Astrocyte (in vitro differentiated cells and primary cell): ENCODE measurements around the gene AK9. TPM values are rescaled to one million over a fixed set of nuclear protein-coding genes. Genes with fewer than 3 reads are reported as not detected.

Source experiments
- DNase-seq: peaks from one replicate; pipeline ENCODE4 v3.0.0-alpha.2; 2010; ENCODE audit warnings: low read depth
- FAIRE-seq: peaks from 2 replicates; lab custom pipeline; 2011; peaks lifted over from hg19 to GRCh38; lab: Jason Lieb, UNC
- H2AFZ ChIP-seq: 2 replicates; pipeline ENCODE4 v1.6.0; 2012; ENCODE audit warnings: low read depth, low read length, inconsistent platforms
- H3K27ac ChIP-seq: 2 replicates; pipeline ENCODE4 v1.5.1; 2011; ENCODE audit warnings: low read depth, low read length, inconsistent platforms
- H3K27me3 ChIP-seq: 2 replicates; pipeline ENCODE4 v1.6.0; 2011; ENCODE audit warnings: low read length, inconsistent platforms; ENCODE audit not compliant: insufficient read depth
- H3K36me3 ChIP-seq: 2 replicates; pipeline ENCODE4 v1.5.1; 2011; ENCODE audit warnings: low read length, inconsistent platforms; ENCODE audit not compliant: insufficient read depth
- H3K4me1 ChIP-seq: 2 replicates; pipeline ENCODE4 v1.5.1; 2011; ENCODE audit warnings: low read length, inconsistent platforms; ENCODE audit not compliant: insufficient read depth
- H3K4me2 ChIP-seq: 2 replicates; pipeline ENCODE4 v1.6.0; 2012; ENCODE audit warnings: low read length, inconsistent platforms
- H3K4me3 ChIP-seq: 2 replicates; pipeline ENCODE4 v1.5.1; 2011; ENCODE audit warnings: low read depth, mild to moderate bottlenecking, low read length, inconsistent platforms; ENCODE audit not compliant: insufficient read depth
- H3K79me2 ChIP-seq: 2 replicates; pipeline ENCODE4 v1.6.0; 2012; ENCODE audit warnings: mild to moderate bottlenecking, low read length, inconsistent platforms; ENCODE audit not compliant: insufficient read depth
- H3K9ac ChIP-seq: 2 replicates; pipeline ENCODE4 v1.6.0; 2012; ENCODE audit warnings: mild to moderate bottlenecking, low read length, inconsistent platforms
- H3K9me3 ChIP-seq: 2 replicates; pipeline ENCODE4 v1.5.1; 2012; ENCODE audit warnings: low read depth, mild to moderate bottlenecking, low read length, inconsistent platforms; ENCODE audit not compliant: insufficient read depth
- H4K20me1 ChIP-seq: 2 replicates; pipeline ENCODE4 v1.6.0; 2012; ENCODE audit warnings: low read length, inconsistent platforms; ENCODE audit not compliant: insufficient read depth
- H3K27ac Mint-ChIP-seq: one replicate; pipeline ENCODE4 v1.8.0; 2021; ENCODE audit warnings: mild to moderate bottlenecking, mixed read lengths; ENCODE audit not compliant: unreplicated experiment
- H3K27me3 Mint-ChIP-seq: one replicate; pipeline ENCODE4 v1.8.0; 2021; ENCODE audit warnings: low read depth, mixed read lengths; ENCODE audit not compliant: unreplicated experiment
- H3K36me3 Mint-ChIP-seq: one replicate; pipeline ENCODE4 v1.8.0; 2021; ENCODE audit warnings: low read depth, mixed read lengths; ENCODE audit not compliant: unreplicated experiment
- H3K4me1 Mint-ChIP-seq: one replicate; pipeline ENCODE4 v1.8.0; 2021; ENCODE audit warnings: low read depth, mixed read lengths; ENCODE audit not compliant: unreplicated experiment
- H3K4me3 Mint-ChIP-seq: one replicate; pipeline ENCODE4 v1.8.0; 2021; ENCODE audit warnings: mild to moderate bottlenecking, moderate library complexity, mixed read lengths; ENCODE audit not compliant: unreplicated experiment
- H3K9me3 Mint-ChIP-seq: one replicate; pipeline ENCODE4 v1.8.0; 2021; ENCODE audit warnings: mild to moderate bottlenecking, mixed read lengths; ENCODE audit not compliant: unreplicated experiment
- EZH2 ChIP-seq: IDR thresholded peaks from 2 replicates; pipeline ENCODE4 v1.6.1; 2012; ENCODE audit warnings: mild to moderate bottlenecking, low read length, inconsistent platforms; ENCODE audit not compliant: insufficient read depth
- total RNA-seq: library from RNA; stranded (reverse); gene quantifications from 2 replicates; pipeline ENCODE4 v1.2.1, GENCODE V29; 2021
- TF ChIP-seq, protein P1 (sequence below): IDR thresholded peaks from 2 replicates; pipeline ENCODE4 v1.5.1; 2011; ENCODE audit warnings: low read depth, mild to moderate bottlenecking, inconsistent platforms, low read length, moderate library complexity; ENCODE audit not compliant: insufficient read depth

Gene AK9
- total RNA-seq, 1 donor from 2014 or later = 3.4 TPM

DNA sequence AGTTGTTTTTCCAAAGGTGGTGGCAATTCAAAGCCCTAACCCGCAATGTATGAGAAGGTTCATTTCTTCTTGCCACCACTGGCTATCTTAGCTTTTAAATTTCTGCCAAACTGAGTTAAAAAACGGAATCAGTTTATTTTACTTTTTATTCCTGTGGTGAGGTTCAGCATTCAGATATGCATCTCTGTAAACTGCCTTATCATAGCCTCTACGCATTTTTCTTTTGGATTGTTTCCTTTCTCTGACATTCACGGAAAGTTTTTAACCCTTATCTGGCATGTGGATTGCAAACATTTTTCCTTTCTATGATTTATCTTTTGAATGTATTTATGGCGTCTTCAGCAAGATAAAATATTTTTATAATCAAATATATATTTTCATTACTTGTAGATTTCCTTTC is 37.7 kb downstream of the AK9 start:
- H4K20me1 ChIP-seq = no peaks in the 10 kb centered on the region
- no peaks in the 10 kb centered on the region for H3K9me3 ChIP-seq
- FAIRE-seq = no peak
- H3K4me2 ChIP-seq = no peak overlapping the region
- H3K36me3 ChIP-seq = no peaks in the 10 kb centered on the region
- H3K9me3 Mint-ChIP-seq = no peaks in the 10 kb centered on the region
- H3K27ac Mint-ChIP-seq = no peak overlapping the region
- TF ChIP-seq, protein P1, sequence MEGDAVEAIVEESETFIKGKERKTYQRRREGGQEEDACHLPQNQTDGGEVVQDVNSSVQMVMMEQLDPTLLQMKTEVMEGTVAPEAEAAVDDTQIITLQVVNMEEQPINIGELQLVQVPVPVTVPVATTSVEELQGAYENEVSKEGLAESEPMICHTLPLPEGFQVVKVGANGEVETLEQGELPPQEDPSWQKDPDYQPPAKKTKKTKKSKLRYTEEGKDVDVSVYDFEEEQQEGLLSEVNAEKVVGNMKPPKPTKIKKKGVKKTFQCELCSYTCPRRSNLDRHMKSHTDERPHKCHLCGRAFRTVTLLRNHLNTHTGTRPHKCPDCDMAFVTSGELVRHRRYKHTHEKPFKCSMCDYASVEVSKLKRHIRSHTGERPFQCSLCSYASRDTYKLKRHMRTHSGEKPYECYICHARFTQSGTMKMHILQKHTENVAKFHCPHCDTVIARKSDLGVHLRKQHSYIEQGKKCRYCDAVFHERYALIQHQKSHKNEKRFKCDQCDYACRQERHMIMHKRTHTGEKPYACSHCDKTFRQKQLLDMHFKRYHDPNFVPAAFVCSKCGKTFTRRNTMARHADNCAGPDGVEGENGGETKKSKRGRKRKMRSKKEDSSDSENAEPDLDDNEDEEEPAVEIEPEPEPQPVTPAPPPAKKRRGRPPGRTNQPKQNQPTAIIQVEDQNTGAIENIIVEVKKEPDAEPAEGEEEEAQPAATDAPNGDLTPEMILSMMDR = no peak
- no peak for TF ChIP-seq EZH2
- no peaks in the 10 kb centered on the region for H3K36me3 Mint-ChIP-seq
- H3K27ac ChIP-seq = no peak overlapping the region
- H3K4me3 ChIP-seq = no peak overlapping the region
- no peaks in the 10 kb centered on the region for H3K4me1 ChIP-seq
- peak; percentile 11 for DNase-seq
- no peak overlapping the region for H3K9ac ChIP-seq
- H2AFZ ChIP-seq = no peak overlapping the region
- no peaks in the 10 kb centered on the region for H3K27me3 Mint-ChIP-seq
- H3K27me3 ChIP-seq = no peaks in the 10 kb centered on the region
- H3K4me1 Mint-ChIP-seq = no peaks in the 10 kb centered on the region
- H3K79me2 ChIP-seq = no peaks in the 10 kb centered on the region
- no peak overlapping the region for H3K4me3 Mint-ChIP-seq

DNA sequence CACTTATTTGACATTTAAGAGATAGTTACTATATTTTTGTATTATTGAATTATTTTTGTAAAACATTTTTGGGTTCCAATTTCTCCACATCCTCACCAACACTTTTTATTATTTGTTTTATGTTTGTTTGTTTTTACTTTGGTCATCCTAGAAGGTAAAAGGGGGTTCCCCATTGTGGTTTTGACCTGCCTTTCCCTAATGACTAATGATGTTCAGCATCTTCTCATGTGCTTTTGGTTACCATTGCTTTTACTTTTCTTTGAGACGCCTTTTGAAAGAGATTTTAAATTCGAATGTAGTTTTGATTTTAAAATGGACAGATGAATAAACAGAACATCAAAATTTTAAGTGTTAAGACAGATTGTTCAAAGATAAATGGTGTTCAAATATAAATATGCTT is 46.9 kb downstream of the AK9 start:
- H3K4me2 ChIP-seq = no peak overlapping the region
- H3K27me3 ChIP-seq = no peaks in the 10 kb centered on the region
- Mint-ChIP-seq H3K4me1 (no peaks in the 10 kb centered on the region), H3K9me3 (peaks cover 7% of the 10 kb centered on the region), H3K4me3 (no peak overlapping the region), H3K27ac (no peak overlapping the region), H3K27me3 (no peaks in the 10 kb centered on the region), H3K36me3 (peaks cover 2% of the 10 kb centered on the region)
- TF ChIP-seq EZH2 = no peak
- TF ChIP-seq, protein P1 = no peak
- DNase-seq (no peak), FAIRE-seq (no peak)
- H2AFZ ChIP-seq = no peak overlapping the region
- no peaks in the 10 kb centered on the region for H3K4me1 ChIP-seq
- no peak overlapping the region for H3K9ac ChIP-seq
- H3K27ac ChIP-seq = no peak overlapping the region
- no peaks in the 10 kb centered on the region for H4K20me1 ChIP-seq
- no peaks in the 10 kb centered on the region for H3K79me2 ChIP-seq
- no peaks in the 10 kb centered on the region for H3K9me3 ChIP-seq
- no peak overlapping the region for H3K4me3 ChIP-seq
- H3K36me3 ChIP-seq = no peaks in the 10 kb centered on the region

DNA sequence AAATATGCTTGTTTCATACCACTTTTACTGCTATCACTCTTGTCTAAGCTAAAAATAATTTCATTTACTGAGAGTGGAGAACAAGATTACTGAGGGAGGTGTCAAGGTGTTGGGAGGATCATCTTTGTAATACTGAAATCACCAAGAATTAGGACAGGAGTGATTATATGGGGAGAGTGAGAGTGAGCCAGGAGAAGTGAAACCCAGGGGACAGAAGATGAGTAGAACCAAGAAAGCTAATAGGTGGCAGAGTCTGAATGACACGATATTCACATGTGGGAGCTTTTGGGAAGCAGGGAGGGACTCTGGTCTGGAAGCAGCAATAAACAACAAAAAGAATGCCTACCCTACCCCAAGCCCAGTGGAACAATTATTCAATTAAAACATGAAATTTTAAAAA is 58.6 kb downstream of the AK9 start:
- Histone ChIP-seq H3K36me3 (no peaks in the 10 kb centered on the region), H3K79me2 (no peaks in the 10 kb centered on the region), H3K4me1 (no peaks in the 10 kb centered on the region), H3K27ac (no peak overlapping the region), H4K20me1 (no peaks in the 10 kb centered on the region), H3K4me2 (no peak overlapping the region), H3K27me3 (no peaks in the 10 kb centered on the region), H3K9ac (no peak overlapping the region), H3K9me3 (no peaks in the 10 kb centered on the region), H2AFZ (no peak overlapping the region), H3K4me3 (no peak overlapping the region)
- no peaks in the 10 kb centered on the region for H3K4me1 Mint-ChIP-seq
- H3K9me3 Mint-ChIP-seq = no peaks in the 10 kb centered on the region
- no peak overlapping the region for H3K4me3 Mint-ChIP-seq
- no peak overlapping the region for H3K27ac Mint-ChIP-seq
- no peaks in the 10 kb centered on the region for H3K27me3 Mint-ChIP-seq
- H3K36me3 Mint-ChIP-seq = no peaks in the 10 kb centered on the region
- DNase-seq (no peak), FAIRE-seq (no peak)
- TF ChIP-seq, protein P1 = no peak
- no peak for TF ChIP-seq EZH2
